IMR-90 (cell line): ENCODE data around the gene BOD1L1. TPM values are rescaled to one million over a fixed set of nuclear protein-coding genes. Genes with fewer than 3 reads are reported as not detected.

ENCODE experiments used
- ATAC-seq: fragments of 200-7000 bp; cut with Tn5 transposase; 2 replicates; pipeline ENCODE4 v1.9.1; 2020; ENCODE audit warnings: low read depth, mild to moderate bottlenecking, moderate library complexity
- BruUV-seq: library from RNA; stranded (reverse); fragments of 400-500 nt; replicated peaks from 2 replicates; lab custom pipeline; 2021; lab: Mats Ljungman, UMichigan
- CTCF ChIA-PET: fragments of 300-600 bp; formaldehyde crosslinking; extraction: SDS; loops from one replicate; lab custom pipeline; 2021; ENCODE audit warnings: antibody characterized with exemption; lab: Yijun Ruan, JAX
- POLR2A ChIA-PET: fragments of 300-600 bp; sonication (Branson Sonifier 250); formaldehyde crosslinking; loops from one replicate; lab custom pipeline; 2022; ENCODE audit warnings: antibody characterized with exemption; ENCODE audit not compliant: unreplicated experiment; lab: Charles Lee
- DNase-seq: peaks from one replicate; pipeline ENCODE4 v3.0.0; 2013
- H2AFZ ChIP-seq: replicated peaks from 2 replicates; pipeline ENCODE3; 2013; ENCODE audit warnings: low read length, mild to moderate bottlenecking; ENCODE audit not compliant: poor library complexity
- H2AK5ac ChIP-seq: 2 replicates; pipeline ENCODE4 v1.6.1; 2013; ENCODE audit warnings: low read depth, low read length, inconsistent platforms
- H2AK9ac ChIP-seq: replicated peaks from 2 replicates; pipeline ENCODE3; 2013; ENCODE audit warnings: mild to moderate bottlenecking, low read depth, low read length, moderate library complexity; ENCODE audit not compliant: poor library complexity
- H2BK120ac ChIP-seq: 2 replicates; pipeline ENCODE4 v1.6.1; 2013; ENCODE audit warnings: low read depth, low read length, inconsistent platforms
- H2BK15ac ChIP-seq: 3 replicates; pipeline ENCODE4 v1.6.1; 2013; ENCODE audit warnings: low read depth, low read length, inconsistent platforms
- H2BK20ac ChIP-seq: 2 replicates; pipeline ENCODE4 v1.6.1; 2013; ENCODE audit warnings: low read depth, mild to moderate bottlenecking, inconsistent platforms, low read length, moderate library complexity
- H2BK5ac ChIP-seq: 2 replicates; pipeline ENCODE4 v1.6.1; 2013; ENCODE audit warnings: mild to moderate bottlenecking, low read depth, low read length, inconsistent platforms; ENCODE audit not compliant: poor library complexity, severe bottlenecking
- H3K14ac ChIP-seq: replicated peaks from 2 replicates; pipeline ENCODE4 v1.6.1; 2013; ENCODE audit warnings: low read depth, low read length, inconsistent platforms
- H3K18ac ChIP-seq: 2 replicates; pipeline ENCODE4 v1.6.1; 2013; ENCODE audit warnings: low read depth, low read length, control low read depth
- H3K23ac ChIP-seq: 2 replicates; pipeline ENCODE4 v1.6.1; 2013; ENCODE audit warnings: low read depth, low read length, inconsistent platforms
- H3K27ac ChIP-seq: 2 replicates; pipeline ENCODE4 v1.5.1; 2013; ENCODE audit warnings: mild to moderate bottlenecking, control low read depth, low read length; ENCODE audit not compliant: insufficient read depth
- H3K27me3 ChIP-seq: 2 replicates; pipeline ENCODE4 v1.6.1; 2013; ENCODE audit warnings: low read length; ENCODE audit not compliant: control insufficient read depth, insufficient read depth
- H3K36me3 ChIP-seq: 2 replicates; pipeline ENCODE4 v1.6.1; 2013; ENCODE audit warnings: low read length, mixed read lengths; ENCODE audit not compliant: control insufficient read depth, insufficient read depth
- H3K4ac ChIP-seq: 2 replicates; pipeline ENCODE4 v1.6.1; 2013; ENCODE audit warnings: low read depth, low read length, inconsistent platforms
- H3K4me1 ChIP-seq: 2 replicates; pipeline ENCODE4 v1.6.1; 2013; ENCODE audit warnings: low read length, mixed read lengths; ENCODE audit not compliant: control insufficient read depth, insufficient read depth
- H3K4me2 ChIP-seq: 2 replicates; pipeline ENCODE4 v1.6.1; 2013; ENCODE audit warnings: low read depth, mild to moderate bottlenecking, control low read depth, low read length, moderate library complexity
- H3K4me3 ChIP-seq: 2 replicates; pipeline ENCODE4 v1.5.1; 2013; ENCODE audit warnings: low read depth, mild to moderate bottlenecking, control low read depth, low read length, moderate library complexity; ENCODE audit not compliant: insufficient read depth
- H3K56ac ChIP-seq: 2 replicates; pipeline ENCODE4 v1.6.1; 2013; ENCODE audit warnings: low read length, inconsistent platforms; ENCODE audit not compliant: insufficient read depth; ENCODE audit errors: extremely low read depth
- H3K79me1 ChIP-seq, 2 experiments: 2 replicates each; pipeline ENCODE4 v1.6.1; 2013; ENCODE audit warnings: low read length in 2 of 2, inconsistent platforms in 1 of 2, low read depth in 1 of 2
- H3K9ac ChIP-seq: 2 replicates; pipeline ENCODE4 v1.6.1; 2013; ENCODE audit warnings: low read depth, low read length, control low read depth
- H3K9me1 ChIP-seq: 2 replicates; pipeline ENCODE4 v1.6.1; 2013; ENCODE audit warnings: low read length, inconsistent platforms; ENCODE audit not compliant: insufficient read depth
- H3K9me3 ChIP-seq: 2 replicates; pipeline ENCODE4 v1.6.1; 2013; ENCODE audit warnings: low read length; ENCODE audit not compliant: control insufficient read depth, insufficient read depth
- H4K20me1 ChIP-seq: 2 replicates; pipeline ENCODE4 v1.6.1; 2013; ENCODE audit warnings: low read length, inconsistent platforms; ENCODE audit not compliant: insufficient read depth
- H4K5ac ChIP-seq: 2 replicates; pipeline ENCODE4 v1.6.1; 2013; ENCODE audit warnings: mild to moderate bottlenecking, low read depth, low read length, control low read depth
- H4K8ac ChIP-seq, 2 experiments: 2 replicates each; pipeline ENCODE4 v1.6.1; 2013; ENCODE audit warnings: low read depth in 2 of 2, low read length in 2 of 2, control low read depth in 1 of 2, inconsistent platforms in 1 of 2
- H4K91ac ChIP-seq: 2 replicates; pipeline ENCODE4 v1.6.1; 2013; ENCODE audit warnings: low read depth, low read length, inconsistent platforms; ENCODE audit not compliant: insufficient read depth
- BHLHE40 ChIP-seq: fragments of 150-350 bp; IDR thresholded peaks from 2 replicates; pipeline ENCODE4 v1.6.1; 2016; ENCODE audit warnings: mild to moderate bottlenecking, low read depth, low read length
- CEBPB ChIP-seq: IDR thresholded peaks from 2 replicates; pipeline ENCODE4 v1.6.1; 2012; ENCODE audit warnings: low read depth, low read length, improper control_type of control experiment
- CHD1 ChIP-seq: IDR thresholded peaks from 2 replicates; pipeline ENCODE4 v1.6.1; 2012; ENCODE audit warnings: low read depth, low read length, improper control_type of control experiment
- CTCF ChIP-seq: conservative IDR thresholded peaks from 2 replicates; pipeline ENCODE4 v1.5.1; 2012; ENCODE audit warnings: mild to moderate bottlenecking, low read depth, low read length, improper control_type of control experiment
- FOS ChIP-seq: fragments of 150-350 bp; IDR thresholded peaks from 2 replicates; pipeline ENCODE4 v1.6.1; 2016; ENCODE audit warnings: low read depth, low read length
- MAFK ChIP-seq: IDR thresholded peaks from 2 replicates; pipeline ENCODE4 v1.6.1; 2012; ENCODE audit warnings: low read depth, low read length, improper control_type of control experiment
- MAZ ChIP-seq: IDR thresholded peaks from 2 replicates; pipeline ENCODE4 v1.6.1; 2012; ENCODE audit warnings: low read depth, mild to moderate bottlenecking, low read length, improper control_type of control experiment, moderate library complexity, borderline replicate concordance
- MXI1 ChIP-seq: IDR thresholded peaks from 2 replicates; pipeline ENCODE4 v1.6.1; 2012; ENCODE audit warnings: low read depth, mild to moderate bottlenecking, low read length, moderate library complexity, borderline replicate concordance
- NFE2L2 ChIP-seq: fragments of 150-350 bp; IDR thresholded peaks from 2 replicates; pipeline ENCODE4 v1.6.1; 2016; ENCODE audit warnings: low read depth, mild to moderate bottlenecking, low read length
- RAD21 ChIP-seq: IDR thresholded peaks from 2 replicates; pipeline ENCODE4 v1.6.1; 2012; ENCODE audit warnings: low read length, improper control_type of control experiment
- RCOR1 ChIP-seq: IDR thresholded peaks from 2 replicates; pipeline ENCODE4 v1.6.1; 2012; ENCODE audit warnings: mild to moderate bottlenecking, low read length, improper control_type of control experiment; ENCODE audit not compliant: insufficient replicate concordance
- RFX5 ChIP-seq: IDR thresholded peaks from 2 replicates; pipeline ENCODE4 v1.8.0; 2012; ENCODE audit warnings: low read depth, mild to moderate bottlenecking, low read length, moderate library complexity
- SMC3 ChIP-seq: fragments of 150-350 bp; IDR thresholded peaks from 2 replicates; pipeline ENCODE4 v1.6.1; 2016; ENCODE audit warnings: low read depth, mild to moderate bottlenecking, antibody characterized with exemption, low read length, moderate library complexity
- WGBS, 2 experiments: methylation state at CpG; one replicate each; pipeline versions ENCODE4 v1.1.5 to v1.1.7; 2013; ENCODE audit warnings: missing lambda C conversion rate in 2 of 2; ENCODE audit not compliant: insufficient read length in 1 of 2; ENCODE audit errors: extremely low coverage in 2 of 2; 5-methylcytosine and 5-hydroxymethylcytosine counted together
- dilution Hi-C: fragments of 300-500 bp; cut with HindIII; formaldehyde crosslinking; loops from one replicate; pipeline ENCODE4 v1.14.3; 2018; ENCODE audit warnings: low sequenced_read_pairs; ENCODE audit not compliant: unreplicated experiment
- in situ Hi-C: fragments of 300-500 bp; cut with MboI; formaldehyde crosslinking; loops from 3 replicates; pipeline ENCODE4 v1.14.3; 2019; ENCODE audit warnings: low sequenced_read_pairs, inconsistent platforms, mixed read lengths
- intact Hi-C: fragments of 100-400 bp; cut with micrococcal nuclease; formaldehyde crosslinking; loops from 2 replicates; pipeline ENCODE4 v1.10.0; 2022
- polyA plus RNA-seq, 3 experiments: library from polyadenylated mRNA; depleted of rRNA; stranded (reverse); fragments of >200 nt; gene quantifications; 2 replicates each; pipeline ENCODE4 v1.2.3, GENCODE V29; 2012; ENCODE audit warnings: low replicate concordance in 1 of 3
- total RNA-seq: library from RNA; depleted of rRNA; stranded (reverse); fragments of >200 nt; gene quantifications from 2 replicates; pipeline ENCODE4 v1.2.3, GENCODE V29; 2012
- TF ChIP-seq, protein P1 (sequence below): fragments of 150-350 bp; IDR thresholded peaks from 2 replicates; pipeline ENCODE4 v1.6.1; 2017; ENCODE audit warnings: mild to moderate bottlenecking, antibody characterized with exemption, low read length, low read depth
- TF ChIP-seq, protein P2 (sequence below): fragments of 150-350 bp; IDR thresholded peaks from 2 replicates; pipeline ENCODE4 v1.6.1; 2016; ENCODE audit warnings: low read depth, mild to moderate bottlenecking, low read length, moderate library complexity, borderline replicate concordance

Gene BOD1L1
- total and polyA plus RNA-seq, 2 of the 4 experiments (the other 2 are of a cell fraction) = 13.5 to 26.9 TPM

- no peak overlapping the region for H2BK5ac ChIP-seq
- no peak overlapping the region for H2AFZ ChIP-seq
- CTCF ChIA-PET = no interaction called here
- H3K27ac ChIP-seq = no peak overlapping the region
- peaks cover 96% of the 10 kb centered on the region for H3K27me3 ChIP-seq
- no peak overlapping the region for H2BK20ac ChIP-seq
- H3K4ac ChIP-seq = no peak overlapping the region
- BruUV-seq = no TSS peak
- H3K18ac ChIP-seq = no peak overlapping the region
- H2BK120ac ChIP-seq = no peak overlapping the region
- H3K4me3 ChIP-seq = no peak overlapping the region
- H2BK15ac ChIP-seq = no peak overlapping the region
- POLR2A ChIA-PET = no interaction called here
- no peaks in the 10 kb centered on the region for H3K4me1 ChIP-seq
- H3K79me1 ChIP-seq = no peaks in the 10 kb centered on the region
- peaks cover 6% of the 10 kb centered on the region for H3K9me3 ChIP-seq
- ATAC-seq (no peak), DNase-seq (no peak)
- H2AK9ac ChIP-seq = no peak overlapping the region
- H3K9ac ChIP-seq = no peak overlapping the region
- no peaks in the 10 kb centered on the region for H3K36me3 ChIP-seq
- 8% methylated on average over 4 of the region's 8 CpGs; no CpG with 5 or more reads in 1 of the 2 experiments for WGBS, 2 experiments
- in situ Hi-C loops (no loop called here), dilution Hi-C loops (no loop called here), intact Hi-C loops (no loop called here)
- no peak overlapping the region for H4K8ac ChIP-seq
- no peaks in the 10 kb centered on the region; the same call in 1 of the 2 replicates for H4K20me1 ChIP-seq
- no peak overlapping the region for H4K5ac ChIP-seq
- no peak for TF ChIP-seq RFX5
- no peak for TF ChIP-seq MAFK
- no peak for TF ChIP-seq BHLHE40
- TF ChIP-seq SMC3 = no peak
- no peak for TF ChIP-seq CHD1
- TF ChIP-seq MAZ = no peak
- TF ChIP-seq RCOR1 = no peak
- no peak for TF ChIP-seq FOS
- TF ChIP-seq, protein P1, sequence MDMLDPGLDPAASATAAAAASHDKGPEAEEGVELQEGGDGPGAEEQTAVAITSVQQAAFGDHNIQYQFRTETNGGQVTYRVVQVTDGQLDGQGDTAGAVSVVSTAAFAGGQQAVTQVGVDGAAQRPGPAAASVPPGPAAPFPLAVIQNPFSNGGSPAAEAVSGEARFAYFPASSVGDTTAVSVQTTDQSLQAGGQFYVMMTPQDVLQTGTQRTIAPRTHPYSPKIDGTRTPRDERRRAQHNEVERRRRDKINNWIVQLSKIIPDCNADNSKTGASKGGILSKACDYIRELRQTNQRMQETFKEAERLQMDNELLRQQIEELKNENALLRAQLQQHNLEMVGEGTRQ = no peak
- TF ChIP-seq, protein P2, sequence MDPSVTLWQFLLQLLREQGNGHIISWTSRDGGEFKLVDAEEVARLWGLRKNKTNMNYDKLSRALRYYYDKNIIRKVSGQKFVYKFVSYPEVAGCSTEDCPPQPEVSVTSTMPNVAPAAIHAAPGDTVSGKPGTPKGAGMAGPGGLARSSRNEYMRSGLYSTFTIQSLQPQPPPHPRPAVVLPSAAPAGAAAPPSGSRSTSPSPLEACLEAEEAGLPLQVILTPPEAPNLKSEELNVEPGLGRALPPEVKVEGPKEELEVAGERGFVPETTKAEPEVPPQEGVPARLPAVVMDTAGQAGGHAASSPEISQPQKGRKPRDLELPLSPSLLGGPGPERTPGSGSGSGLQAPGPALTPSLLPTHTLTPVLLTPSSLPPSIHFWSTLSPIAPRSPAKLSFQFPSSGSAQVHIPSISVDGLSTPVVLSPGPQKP = no peak
- TF ChIP-seq CTCF = no peak
- TF ChIP-seq NFE2L2 = no peak
- TF ChIP-seq RAD21 = no peak
- no peak for TF ChIP-seq MXI1
- TF ChIP-seq CEBPB = no peak
- no peak overlapping the region for H2AK5ac ChIP-seq
- no peak overlapping the region for H3K23ac ChIP-seq
- no peaks in the 10 kb centered on the region for H3K9me1 ChIP-seq
- no peak overlapping the region for H4K91ac ChIP-seq
- no peak overlapping the region for H3K56ac ChIP-seq
- H3K4me2 ChIP-seq = no peak overlapping the region
- no peak overlapping the region for H3K14ac ChIP-seq
Measured at GRCh38 chr4:13531625-13531998, 95.9 kb downstream of the BOD1L1 start.
